Activated T-cell treated with anti-CD3 and anti-CD28 coated beads for 24 hours (primary cell): ENCODE results near the gene CLEC4M.
A peak's percentile ranks its signal among the peaks of the same experiment; 100 is the strongest.
"Not testable (repeated sequence)": the region's sequence is repeated elsewhere in the genome, so short reads cannot be mapped to it uniquely, and the experiment has no call there.

Source experiments
- DNase-seq: peaks from one replicate; pipeline ENCODE4 v3.0.0-alpha.2; 2020; ENCODE audit warnings: low read depth

CLEC4M gene

GRCh38 chr19:7775761-7776160 is 12.7 kb downstream of the CLEC4M start:
- DNase-seq: no peak

- DNase-seq: no peak
These were observed 15.0 kb downstream of the CLEC4M start for GRCh38 chr19:7778081-7778480.

- no peak for DNase-seq
These were observed 16.8 kb downstream of the CLEC4M start for GRCh38 chr19:7779631-7780486.

GRCh38 chr19:7781157-7781556 is 18.1 kb downstream of the CLEC4M start:
- DNase-seq: no peak

GRCh38 chr19:7783991-7784423 is 21.0 kb downstream of the CLEC4M start:
- DNase-seq: no peak

GRCh38 chr19:7784856-7785255 is 21.8 kb downstream of the CLEC4M start:
- no peak for DNase-seq

- DNase-seq: no peak
These were observed 24.1 kb downstream of the CLEC4M start for GRCh38 chr19:7787141-7787540.

- DNase-seq: no peak
These were observed 24.6 kb downstream of the CLEC4M start for GRCh38 chr19:7787602-7788177.

GRCh38 chr19:7788178-7788932 is 25.3 kb downstream of the CLEC4M start:
- DNase-seq: no peak

- no peak for DNase-seq
These were observed 25.9 kb downstream of the CLEC4M start for GRCh38 chr19:7788933-7789323.

- no peak for DNase-seq
These were observed 26.4 kb downstream of the CLEC4M start for GRCh38 chr19:7789447-7789846.

- no peak for DNase-seq
These were observed 27.4 kb downstream of the CLEC4M start for GRCh38 chr19:7790416-7790815.

- DNase-seq: no peak
These were observed 29.2 kb downstream of the CLEC4M start for GRCh38 chr19:7792281-7792680.

- DNase-seq: not testable (repeated sequence)
These were observed 29.7 kb downstream of the CLEC4M start for GRCh38 chr19:7792701-7793100.

- DNase-seq: no peak
These were observed 30.4 kb downstream of the CLEC4M start for GRCh38 chr19:7793493-7793892.

GRCh38 chr19:7795555-7796161 is 32.6 kb downstream of the CLEC4M start:
- no peak for DNase-seq

GRCh38 chr19:7799640-7800355 is 36.8 kb downstream of the CLEC4M start:
- DNase-seq: peak; percentile 61

GRCh38 chr19:7801020-7801570 is 38.1 kb downstream of the CLEC4M start:
- DNase-seq: no peak

GRCh38 chr19:7806234-7806633 is 43.2 kb downstream of the CLEC4M start:
- no peak for DNase-seq

GRCh38 chr19:7806876-7807275 is 43.8 kb downstream of the CLEC4M start:
- no peak for DNase-seq

GRCh38 chr19:7808108-7808507 is 45.1 kb downstream of the CLEC4M start:
- DNase-seq: no peak
